Chondrocyte (in vitro differentiated cells): ENCODE measurements around the gene PIKFYVE. TPM values are rescaled to one million over a fixed set of nuclear protein-coding genes. Genes with fewer than 3 reads are reported as not detected.
"Not testable (repeated sequence)": the region's sequence is repeated elsewhere in the genome, so short reads cannot be mapped to it uniquely, and the experiment has no call there.

Experiments used
- DNase-seq: peaks from one replicate; pipeline ENCODE4 v3.0.0; 2021; ENCODE audit warnings: mixed read lengths, low spot score
- H3K27ac Mint-ChIP-seq: one replicate; pipeline ENCODE4 v1.8.0; 2021; ENCODE audit warnings: mild to moderate bottlenecking, moderate library complexity, mixed read lengths; ENCODE audit not compliant: unreplicated experiment
- H3K27me3 Mint-ChIP-seq: 2 replicates; pipeline ENCODE4 v1.8.0; 2021; ENCODE audit warnings: low read depth, mixed read lengths
- H3K36me3 Mint-ChIP-seq: 2 replicates; pipeline ENCODE4 v1.8.0; 2021; ENCODE audit warnings: low read depth, mixed read lengths
- H3K4me1 Mint-ChIP-seq: 2 replicates; pipeline ENCODE4 v1.8.0; 2021; ENCODE audit warnings: low read depth, mild to moderate bottlenecking, mixed read lengths
- H3K4me3 Mint-ChIP-seq: one replicate; pipeline ENCODE4 v1.8.0; 2021; ENCODE audit warnings: mild to moderate bottlenecking, moderate library complexity, mixed read lengths; ENCODE audit not compliant: unreplicated experiment
- H3K9me3 Mint-ChIP-seq: 2 replicates; pipeline ENCODE4 v1.8.0; 2021; ENCODE audit warnings: low read depth, mixed read lengths
- total RNA-seq: library from RNA; stranded (reverse); gene quantifications from 3 replicates; pipeline ENCODE4 v1.2.1, GENCODE V29; 2021
- TF ChIP-seq, protein P1 (sequence below): fragments of 200-600 bp; sonication (generic); IDR thresholded peaks from 2 replicates; pipeline ENCODE4 v1.5.0; 2021; ENCODE audit warnings: antibody characterized with exemption, mild to moderate bottlenecking, moderate library complexity

PIKFYVE gene
- total RNA-seq, 1 donor from 2014 or later, result 24.7 TPM

DNA sequence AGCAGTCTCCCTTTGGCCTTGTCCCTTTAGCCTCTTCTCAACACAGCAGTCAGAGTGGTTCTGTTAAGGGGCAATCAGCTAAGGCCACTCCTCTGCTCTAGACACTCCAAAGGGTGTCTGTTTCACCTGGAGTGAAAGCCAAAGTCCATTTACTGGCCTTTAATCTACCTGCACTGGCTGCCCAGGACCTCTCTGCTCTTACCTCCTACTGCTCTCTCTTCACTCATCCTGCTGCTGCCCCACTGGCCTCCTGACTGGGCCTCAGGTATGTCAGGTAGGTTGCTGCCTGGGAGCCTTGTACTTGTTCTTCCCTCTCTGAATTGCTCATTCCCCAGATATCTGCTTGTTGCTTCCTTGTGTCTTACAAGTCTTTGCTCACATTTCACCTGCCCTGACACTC is 68.2 kb downstream of the PIKFYVE start:
- Mint-ChIP-seq H3K4me1 (peaks cover 6% of the 10 kb centered on the region), H3K36me3 (peaks cover 25% of the 10 kb centered on the region), H3K4me3 (no peak overlapping the region), H3K9me3 (no peaks in the 10 kb centered on the region), H3K27ac (no peak overlapping the region), H3K27me3 (no peaks in the 10 kb centered on the region)
- TF ChIP-seq, protein P1, sequence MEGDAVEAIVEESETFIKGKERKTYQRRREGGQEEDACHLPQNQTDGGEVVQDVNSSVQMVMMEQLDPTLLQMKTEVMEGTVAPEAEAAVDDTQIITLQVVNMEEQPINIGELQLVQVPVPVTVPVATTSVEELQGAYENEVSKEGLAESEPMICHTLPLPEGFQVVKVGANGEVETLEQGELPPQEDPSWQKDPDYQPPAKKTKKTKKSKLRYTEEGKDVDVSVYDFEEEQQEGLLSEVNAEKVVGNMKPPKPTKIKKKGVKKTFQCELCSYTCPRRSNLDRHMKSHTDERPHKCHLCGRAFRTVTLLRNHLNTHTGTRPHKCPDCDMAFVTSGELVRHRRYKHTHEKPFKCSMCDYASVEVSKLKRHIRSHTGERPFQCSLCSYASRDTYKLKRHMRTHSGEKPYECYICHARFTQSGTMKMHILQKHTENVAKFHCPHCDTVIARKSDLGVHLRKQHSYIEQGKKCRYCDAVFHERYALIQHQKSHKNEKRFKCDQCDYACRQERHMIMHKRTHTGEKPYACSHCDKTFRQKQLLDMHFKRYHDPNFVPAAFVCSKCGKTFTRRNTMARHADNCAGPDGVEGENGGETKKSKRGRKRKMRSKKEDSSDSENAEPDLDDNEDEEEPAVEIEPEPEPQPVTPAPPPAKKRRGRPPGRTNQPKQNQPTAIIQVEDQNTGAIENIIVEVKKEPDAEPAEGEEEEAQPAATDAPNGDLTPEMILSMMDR, result no peak
- no peak for DNase-seq

DNA sequence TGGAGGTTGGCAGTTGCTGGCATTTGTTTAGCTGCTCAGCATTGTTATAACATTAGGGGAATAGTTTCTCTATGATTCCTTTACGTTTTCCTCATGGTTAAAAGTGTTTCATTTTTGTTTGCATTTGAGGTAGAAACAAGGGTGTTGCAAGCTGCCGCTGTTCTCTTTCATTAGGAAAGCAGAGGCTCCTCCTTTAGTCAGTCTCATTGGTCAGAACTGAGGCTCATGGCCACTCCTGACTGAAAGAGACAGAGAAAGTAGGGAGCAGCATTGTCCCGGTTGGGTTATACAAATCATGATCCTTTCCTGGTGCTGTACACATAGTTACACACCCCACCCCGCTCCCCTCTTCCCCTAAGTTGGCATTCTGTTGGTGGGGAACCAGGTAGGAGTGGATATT is 80.7 kb downstream of the PIKFYVE start:
- H3K9me3 Mint-ChIP-seq, result no peaks in the 10 kb centered on the region
- TF ChIP-seq, protein P1, result no peak
- H3K36me3 Mint-ChIP-seq, result peaks cover 36% of the 10 kb centered on the region
- DNase-seq, result no peak
- peaks cover 2% of the 10 kb centered on the region for H3K4me1 Mint-ChIP-seq
- no peak overlapping the region for H3K27ac Mint-ChIP-seq
- H3K4me3 Mint-ChIP-seq, result no peak overlapping the region
- H3K27me3 Mint-ChIP-seq, result no peaks in the 10 kb centered on the region

DNA sequence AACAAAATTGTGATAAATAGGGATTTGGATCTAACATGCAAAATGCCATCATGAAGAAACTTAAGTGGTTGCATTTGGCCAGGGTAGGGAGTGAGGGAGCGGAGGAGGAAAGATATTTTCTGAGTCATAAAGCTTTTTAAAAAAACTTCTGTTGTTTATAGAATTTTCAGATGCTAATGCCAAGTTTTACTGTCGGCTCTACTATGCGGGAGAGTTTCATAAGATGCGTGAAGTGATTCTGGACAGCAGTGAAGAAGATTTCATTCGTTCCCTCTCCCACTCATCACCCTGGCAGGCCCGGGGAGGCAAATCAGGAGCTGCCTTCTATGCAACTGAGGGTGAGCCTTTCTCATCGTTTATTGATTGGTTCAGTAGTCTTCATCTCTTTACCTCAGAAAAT is 84.6 kb downstream of the PIKFYVE start:
- peaks cover 51% of the 10 kb centered on the region for H3K36me3 Mint-ChIP-seq
- no peaks in the 10 kb centered on the region for H3K27me3 Mint-ChIP-seq
- no peaks in the 10 kb centered on the region for H3K9me3 Mint-ChIP-seq
- no peak for DNase-seq
- peak overlapping the region; percentile 22 for H3K27ac Mint-ChIP-seq
- TF ChIP-seq, protein P1, result no peak
- H3K4me1 Mint-ChIP-seq, result peaks cover 2% of the 10 kb centered on the region
- no peak overlapping the region for H3K4me3 Mint-ChIP-seq

DNA sequence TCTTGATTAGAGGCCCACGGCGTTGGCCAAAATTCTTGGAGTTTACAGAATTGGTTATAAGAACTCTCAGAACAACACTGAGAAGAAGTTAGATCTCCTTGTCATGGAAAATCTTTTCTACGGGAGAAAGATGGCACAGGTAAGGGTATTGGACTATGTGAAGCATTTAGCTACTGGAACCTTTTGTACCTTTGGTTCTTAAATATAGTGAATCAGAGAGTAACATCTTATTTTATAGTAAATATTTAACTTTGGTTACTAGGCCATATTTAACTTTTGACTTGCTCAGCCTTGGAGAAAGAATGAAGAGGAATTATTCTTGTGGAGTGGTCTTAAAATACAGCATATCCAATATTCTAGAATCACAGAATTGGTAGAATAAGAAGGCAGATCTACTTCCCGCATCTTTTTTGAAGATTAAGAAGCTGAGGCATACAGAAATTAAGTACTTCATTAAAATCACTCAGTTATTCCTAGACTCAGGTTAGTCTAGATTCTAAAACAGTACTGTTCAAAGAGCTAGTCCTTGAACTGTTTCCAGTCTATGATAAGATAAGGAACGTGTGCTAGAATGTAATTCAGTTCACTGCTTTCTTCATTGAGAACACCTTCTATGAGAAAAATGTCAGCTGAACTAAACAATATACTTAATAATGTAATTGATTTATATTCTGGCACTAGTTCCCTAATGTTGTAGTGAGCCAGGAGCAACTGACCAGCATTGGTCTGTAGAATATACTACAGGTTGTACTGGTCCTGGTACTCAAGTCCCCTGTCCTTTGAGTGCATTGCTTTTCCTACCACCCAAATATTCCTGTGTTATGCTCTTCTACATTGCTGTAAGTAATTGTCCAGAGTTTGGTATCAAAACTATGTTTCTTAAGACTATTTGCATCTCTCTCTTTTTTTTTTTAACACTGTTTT is 86.9 kb downstream of the PIKFYVE start:
- Mint-ChIP-seq H3K9me3 (no peaks in the 10 kb centered on the region), H3K27ac (no peak overlapping the region), H3K4me3 (no peak overlapping the region), H3K36me3 (peaks cover 40% of the 10 kb centered on the region), H3K4me1 (peaks cover 6% of the 10 kb centered on the region), H3K27me3 (no peaks in the 10 kb centered on the region)
- TF ChIP-seq, protein P1, result no peak
- DNase-seq, result no peak

DNA sequence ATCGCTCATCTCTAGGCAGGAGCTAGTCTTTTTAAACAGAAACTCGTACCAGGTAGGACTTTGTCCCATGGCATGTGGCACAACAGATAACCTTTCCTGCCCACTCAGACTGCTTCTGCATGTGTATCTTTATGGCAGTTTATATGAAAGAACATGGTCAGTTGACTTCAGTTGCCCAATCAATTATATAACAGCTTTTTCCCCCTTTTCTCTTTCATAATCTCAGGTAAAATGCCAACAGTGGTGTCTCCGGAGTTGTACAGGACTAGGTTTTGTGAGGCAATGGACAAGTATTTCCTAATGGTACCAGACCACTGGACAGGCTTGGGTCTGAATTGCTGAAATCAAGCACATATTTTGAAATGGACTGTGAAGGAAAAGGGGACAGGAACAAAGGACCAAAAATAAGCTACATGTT is 88.9 kb downstream of the PIKFYVE start:
- no peaks in the 10 kb centered on the region for H3K27me3 Mint-ChIP-seq
- H3K36me3 Mint-ChIP-seq, result peaks cover 40% of the 10 kb centered on the region
- TF ChIP-seq, protein P1, result no peak
- H3K4me3 Mint-ChIP-seq, result no peak overlapping the region
- no peak overlapping the region for H3K27ac Mint-ChIP-seq
- H3K9me3 Mint-ChIP-seq, result no peaks in the 10 kb centered on the region
- H3K4me1 Mint-ChIP-seq, result peaks cover 3% of the 10 kb centered on the region
- no peak for DNase-seq

DNA sequence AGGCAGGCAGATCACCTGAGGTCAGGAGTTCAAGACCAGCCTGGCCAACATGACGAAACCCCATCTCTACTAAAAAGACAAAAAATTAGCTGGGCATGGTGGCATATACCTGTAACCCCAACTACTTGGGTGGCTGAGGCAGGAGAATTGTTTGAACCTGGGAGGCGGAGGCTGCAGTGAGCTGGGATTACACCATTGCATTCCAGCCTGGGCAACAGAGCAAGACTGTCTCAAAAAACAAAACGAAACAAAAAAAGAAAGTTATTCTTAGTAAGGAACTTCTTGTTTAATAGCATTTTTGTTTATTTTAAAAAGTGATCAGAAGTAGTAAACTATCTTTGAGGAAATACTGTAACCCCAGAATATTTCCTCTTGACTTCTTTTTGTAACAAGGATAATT is 90.4 kb downstream of the PIKFYVE start:
- not testable (repeated sequence) for H3K27me3 Mint-ChIP-seq, H3K27ac Mint-ChIP-seq, H3K4me3 Mint-ChIP-seq, H3K4me1 Mint-ChIP-seq, DNase-seq, H3K9me3 Mint-ChIP-seq
- H3K36me3 Mint-ChIP-seq, result peaks cover 31% of the 10 kb centered on the region
